ENCODE measurements around the gene LIMS4. TPM values are rescaled to one million over a fixed set of nuclear protein-coding genes. Genes with fewer than 3 reads are reported as not detected.
"Not testable (repeated sequence)": the region's sequence is repeated elsewhere in the genome, so short reads cannot be mapped to it uniquely, and the experiment has no call there.

Gene LIMS4, protein sequence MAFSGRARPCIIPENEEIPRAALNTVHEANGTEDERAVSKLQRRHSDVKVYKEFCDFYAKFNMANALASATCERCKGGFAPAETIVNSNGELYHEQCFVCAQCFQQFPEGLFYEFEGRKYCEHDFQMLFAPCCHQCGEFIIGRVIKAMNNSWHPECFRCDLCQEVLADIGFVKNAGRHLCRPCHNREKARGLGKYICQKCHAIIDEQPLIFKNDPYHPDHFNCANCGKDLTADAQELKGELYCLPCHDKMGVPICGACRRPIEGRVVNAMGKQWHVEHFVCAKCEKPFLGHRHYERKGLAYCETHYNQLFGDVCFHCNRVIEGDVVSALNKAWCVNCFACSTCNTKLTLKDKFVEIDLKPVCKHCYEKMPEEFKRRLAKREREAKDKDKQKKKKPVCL
- 0.88 and 1.1 TPM in 2 replicates for total RNA-seq (2016; rRNA removed; fragmentation: Illumina TruSeq; extraction: Trizol)
- not detected in 2 replicates for total RNA-seq (2016; cell fraction: cytosol; rRNA removed; fragmentation: Illumina TruSeq; extraction: Trizol; ENCODE audit: low read depth)
- 1.1 and 1.5 TPM in 2 replicates for total RNA-seq (2016; cell fraction: insoluble cytoplasmic fraction; rRNA removed; fragmentation: Illumina TruSeq; extraction: Trizol)
- 0.59 and 1.1 TPM in 2 replicates for total RNA-seq (2016; cell fraction: membrane; rRNA removed; fragmentation: Illumina TruSeq; extraction: Trizol)
- total RNA-seq (2016; cell fraction: nucleus; rRNA removed; fragmentation: Illumina TruSeq; extraction: Trizol), result 1.6 TPM in 1 of 2 replicates, not detected in the other
- 0.86 and 2.3 TPM in 2 replicates for polyA plus RNA-seq (2011; rRNA removed)
- 1.00 and 1.4 TPM in 2 replicates for polyA plus RNA-seq (2011; cell fraction: cytosol; rRNA removed)
- polyA plus RNA-seq (2011; cell fraction: nucleus; rRNA removed), result 2.7 and 3.1 TPM in 2 replicates
- 0.95 TPM in 1 of 2 replicates, not detected in the other for polyA plus RNA-seq (2012)
- polyA plus RNA-seq (2016; cell fraction: cytosol; fragmentation: Illumina TruSeq; extraction: Trizol; ENCODE audit: low read depth), result 0.12 and 0.23 TPM in 2 replicates
- 0.25 and 0.79 TPM in 2 replicates for polyA plus RNA-seq (2016; cell fraction: insoluble cytoplasmic fraction; fragmentation: Illumina TruSeq; extraction: Trizol; ENCODE audit: low read depth)
- polyA plus RNA-seq (2016; cell fraction: membrane; fragmentation: Illumina TruSeq; extraction: Trizol; ENCODE audit: low read depth), result 0.17 and 0.68 TPM in 2 replicates
- polyA plus RNA-seq (2016; cell fraction: nucleus; fragmentation: Illumina TruSeq; extraction: Trizol; ENCODE audit: insufficient read depth, low read depth), result 0.76 TPM in 1 of 2 replicates, not detected in the other
- 0.12 and 1.7 TPM in 2 replicates for polyA minus RNA-seq (2011; rRNA and poly(A)+ RNA removed; ENCODE audit: low replicate concordance)
- polyA minus RNA-seq (2011; cell fraction: cytosol; rRNA and poly(A)+ RNA removed), result 2.1 and 2.5 TPM in 2 replicates
- polyA minus RNA-seq (2011; cell fraction: nucleus; rRNA and poly(A)+ RNA removed), result 4.0 and 5.2 TPM in 2 replicates
- Bru-seq, nascent RNA, result not detected
- not detected for BruChase-seq, experiment 1, labeled RNA remaining after a 6-hour chase
- not detected for BruChase-seq, experiment 2, labeled RNA remaining after a 2-hour chase
- long read RNA-seq, experiment 1, result 0 reads
- long read RNA-seq, experiment 2, result 0 reads

- H3K79me2 ChIP-seq (ENCODE audit: insufficient read depth, low read length); intact Hi-C loops (cut with micrococcal nuclease; ENCODE audit: unreplicated experiment); BruUV-seq (replicated peaks); H3K27me3 ChIP-seq (ENCODE audit: control insufficient read depth in 1 of 2, insufficient read depth in 2 of 2, low read length in 2 of 2); FAIRE-seq; H2AFZ ChIP-seq (ENCODE audit: low read length); H4K20me1 ChIP-seq (ENCODE audit: insufficient read depth, low read length); CTCF ChIA-PET (ENCODE audit: low intra/inter-chr PET ratio, low total read pairs); POLR2A ChIA-PET; DNase-seq (ENCODE audit: low spot score); H3K9me3 ChIP-seq (ENCODE audit: low read length); H3K36me3 ChIP-seq (replicated peaks in 1 of 2; ENCODE audit: control insufficient read depth in 1 of 2, insufficient read depth in 2 of 2, low read length in 2 of 2); H3K9ac ChIP-seq (ENCODE audit: insufficient read depth, low read depth, low read length); H3K4me2 ChIP-seq (ENCODE audit: low read depth, low read length); in situ Hi-C loops (cut with HindIII; ENCODE audit: extremely low pct_ligation_motif_present, low pct_unique_long_range_greater_than_20kb); H3K4me1 ChIP-seq (ENCODE audit: insufficient read depth, low read length); H3K4me3 ChIP-seq (replicated peaks in 1 of 3; ENCODE audit: insufficient read depth in 1 of 3, low read depth in 2 of 3, low read length in 3 of 3); H3K27ac ChIP-seq (ENCODE audit: extremely low read length, insufficient read depth, low read length): not testable (repeated sequence)
- no CpG with 5 or more reads among the region's 29 CpGs for WGBS (ENCODE audit: low lambda C conversion rate)
- peak; percentile 65 for ATAC-seq
Measured at GRCh38 chr2:110472171-110473058, at the start of gene LIMS4. TSS of gene LIMS4 (minus strand) at chr2:110472816. CDS start at chr2:110472778, 38 bp downstream.

DNA sequence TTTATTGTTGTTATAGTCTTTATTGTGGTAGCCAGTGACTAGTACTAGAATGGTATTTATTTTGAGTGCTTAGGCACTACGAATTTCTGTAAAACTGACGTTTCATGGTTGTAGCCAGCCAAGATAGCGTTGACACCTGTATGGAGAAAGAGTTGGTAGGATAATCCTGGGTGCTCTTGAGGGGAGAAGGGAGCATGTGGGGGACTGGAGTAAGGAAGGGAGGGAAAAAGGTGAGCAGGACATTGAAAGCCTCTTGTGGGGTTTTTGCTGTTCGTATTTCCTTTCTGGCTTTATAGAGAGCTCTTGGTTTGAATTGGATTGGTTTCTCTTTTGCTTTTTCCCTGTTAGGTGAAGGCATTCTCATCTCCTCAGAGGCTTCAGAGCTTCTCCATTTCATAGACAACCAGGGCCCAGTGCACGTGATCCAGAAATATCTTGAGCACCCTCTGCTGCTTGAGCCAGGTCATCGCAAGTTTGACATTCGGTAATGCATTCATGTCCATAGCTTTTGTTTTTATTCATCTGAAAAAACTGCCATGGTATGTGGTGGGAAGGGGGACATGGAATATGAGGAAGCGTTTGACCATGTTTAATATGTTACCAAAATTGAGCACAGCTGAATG lies 27.2 kb upstream of the LIMS4 start:
- H3K4me2 ChIP-seq (ENCODE audit: low read depth, low read length); H3K9ac ChIP-seq (ENCODE audit: insufficient read depth, low read depth, low read length); DNase-seq (ENCODE audit: low spot score); in situ Hi-C loops (cut with HindIII; ENCODE audit: extremely low pct_ligation_motif_present, low pct_unique_long_range_greater_than_20kb); H3K79me2 ChIP-seq (ENCODE audit: insufficient read depth, low read length); intact Hi-C loops (cut with micrococcal nuclease; ENCODE audit: unreplicated experiment); H3K4me3 ChIP-seq (replicated peaks in 1 of 3; ENCODE audit: insufficient read depth in 1 of 3, low read depth in 2 of 3, low read length in 3 of 3); BruUV-seq (replicated peaks); H3K4me1 ChIP-seq (ENCODE audit: insufficient read depth, low read length); H3K27ac ChIP-seq (ENCODE audit: extremely low read length, insufficient read depth, low read length); H4K20me1 ChIP-seq (ENCODE audit: insufficient read depth, low read length); H3K9me3 ChIP-seq (ENCODE audit: low read length); CTCF ChIA-PET (ENCODE audit: low intra/inter-chr PET ratio, low total read pairs); H3K36me3 ChIP-seq (replicated peaks in 1 of 2; ENCODE audit: control insufficient read depth in 1 of 2, insufficient read depth in 2 of 2, low read length in 2 of 2); H2AFZ ChIP-seq (ENCODE audit: low read length); POLR2A ChIA-PET; FAIRE-seq; H3K27me3 ChIP-seq (ENCODE audit: control insufficient read depth in 1 of 2, insufficient read depth in 2 of 2, low read length in 2 of 2): not testable (repeated sequence)
- no CpG with 5 or more reads among the region's 8 CpGs for WGBS (ENCODE audit: low lambda C conversion rate)
- peak; percentile 99 for ATAC-seq

DNA sequence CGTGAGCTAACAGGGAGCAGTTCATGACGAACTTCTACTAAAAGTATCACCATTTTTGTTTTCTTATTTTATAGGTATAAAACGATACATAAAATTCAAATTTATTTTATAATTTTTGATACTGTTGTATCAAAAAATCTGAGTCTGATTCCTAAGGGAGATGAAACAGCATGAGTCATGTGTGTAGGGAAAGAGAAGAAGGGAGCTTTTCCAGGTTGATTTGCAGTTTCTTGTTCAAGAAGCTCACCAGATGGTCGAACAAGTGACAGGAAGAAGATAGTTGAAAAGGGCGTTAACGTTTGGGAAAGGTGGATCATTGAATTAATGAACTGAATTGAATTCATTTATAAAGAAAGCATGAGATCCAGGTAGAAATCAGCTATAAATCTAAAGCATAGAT lies 23.4 kb upstream of the LIMS4 start:
- POLR2A ChIA-PET; H3K4me1 ChIP-seq (ENCODE audit: insufficient read depth, low read length); DNase-seq (ENCODE audit: low spot score); BruUV-seq (replicated peaks); in situ Hi-C loops (cut with HindIII; ENCODE audit: extremely low pct_ligation_motif_present, low pct_unique_long_range_greater_than_20kb); CTCF ChIA-PET (ENCODE audit: low intra/inter-chr PET ratio, low total read pairs); H3K9ac ChIP-seq (ENCODE audit: insufficient read depth, low read depth, low read length); H2AFZ ChIP-seq (ENCODE audit: low read length); H3K4me3 ChIP-seq (replicated peaks in 1 of 3; ENCODE audit: insufficient read depth in 1 of 3, low read depth in 2 of 3, low read length in 3 of 3); H3K27ac ChIP-seq (ENCODE audit: extremely low read length, insufficient read depth, low read length); H3K36me3 ChIP-seq (replicated peaks in 1 of 2; ENCODE audit: control insufficient read depth in 1 of 2, insufficient read depth in 2 of 2, low read length in 2 of 2); ATAC-seq; H3K27me3 ChIP-seq (ENCODE audit: control insufficient read depth in 1 of 2, insufficient read depth in 2 of 2, low read length in 2 of 2); FAIRE-seq; H3K79me2 ChIP-seq (ENCODE audit: insufficient read depth, low read length); H4K20me1 ChIP-seq (ENCODE audit: insufficient read depth, low read length); H3K9me3 ChIP-seq (ENCODE audit: low read length); intact Hi-C loops (cut with micrococcal nuclease; ENCODE audit: unreplicated experiment); H3K4me2 ChIP-seq (ENCODE audit: low read depth, low read length): not testable (repeated sequence)
- no CpG with 5 or more reads among the region's 6 CpGs for WGBS (ENCODE audit: low lambda C conversion rate)

Measured in HepG2 (cell line).